ENCODE results near the gene FARP2.

- TF ChIP-seq POLR2A (IDR thresholded peaks at IDR 0.05): no peak
- no peak for TF ChIP-seq CTCF (IDR thresholded peaks at IDR 0.05)
Measured at GRCh38 chr2:241456546-241456945, 100.5 kb downstream of the FARP2 start.

All from body of pancreas (tissue), 4 donors.